ENCODE measurements around the gene PNPLA1.

The PNPLA1 gene

GRCh38 chr6:36318690-36319435 is 49.0 kb downstream of the PNPLA1 start:
- DNase-seq, result no peak

- no peak for DNase-seq
These were observed 49.5 kb downstream of the PNPLA1 start for GRCh38 chr6:36319436-36319762.

- DNase-seq, result no peak
These were observed 50.0 kb downstream of the PNPLA1 start for GRCh38 chr6:36319821-36320220.

GRCh38 chr6:36320475-36320874 is 50.6 kb downstream of the PNPLA1 start:
- DNase-seq, result no peak

GRCh38 chr6:36322591-36322990 is 52.7 kb downstream of the PNPLA1 start:
- no peak for DNase-seq

DNA sequence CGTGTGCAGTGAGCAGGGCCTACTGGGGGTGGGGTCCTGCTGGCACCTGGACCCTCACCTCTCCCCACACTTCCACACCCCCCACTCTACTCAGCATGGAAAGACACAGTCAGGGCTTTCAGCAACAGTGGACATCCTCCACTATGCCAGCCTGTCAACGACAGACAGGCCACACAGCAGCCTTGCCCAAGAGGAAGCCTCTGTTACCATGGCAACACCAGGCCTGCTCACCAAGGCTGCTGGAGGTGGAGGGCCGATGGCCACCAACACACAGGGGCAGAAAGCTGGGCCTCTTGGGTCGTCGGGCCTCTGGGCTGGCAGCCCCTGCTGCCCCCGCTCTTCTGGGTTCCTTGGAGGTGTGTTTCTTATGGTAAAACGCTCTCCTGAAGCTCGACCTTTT is 53.2 kb downstream of the PNPLA1 start:
- no peak for DNase-seq

DNA sequence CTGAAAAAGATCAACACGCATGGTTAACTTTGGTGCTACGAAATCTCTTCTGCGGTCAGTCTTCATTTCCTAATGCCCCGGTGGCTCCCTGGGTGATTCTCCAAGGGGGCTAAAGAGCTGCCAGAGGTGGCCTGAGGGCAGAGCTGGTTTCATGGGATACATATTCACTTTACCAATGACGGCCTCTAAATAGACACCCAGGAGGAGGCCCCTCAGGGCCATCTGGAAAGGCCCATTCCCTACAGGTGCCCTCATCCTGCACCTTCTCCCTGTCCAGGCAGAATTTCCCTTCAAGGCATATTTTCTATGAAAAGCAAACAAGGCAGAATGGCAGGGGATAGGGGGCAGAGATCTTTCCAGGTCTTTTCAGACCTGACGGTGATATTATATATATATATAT is 54.3 kb downstream of the PNPLA1 start:
- no peak for DNase-seq

DNA sequence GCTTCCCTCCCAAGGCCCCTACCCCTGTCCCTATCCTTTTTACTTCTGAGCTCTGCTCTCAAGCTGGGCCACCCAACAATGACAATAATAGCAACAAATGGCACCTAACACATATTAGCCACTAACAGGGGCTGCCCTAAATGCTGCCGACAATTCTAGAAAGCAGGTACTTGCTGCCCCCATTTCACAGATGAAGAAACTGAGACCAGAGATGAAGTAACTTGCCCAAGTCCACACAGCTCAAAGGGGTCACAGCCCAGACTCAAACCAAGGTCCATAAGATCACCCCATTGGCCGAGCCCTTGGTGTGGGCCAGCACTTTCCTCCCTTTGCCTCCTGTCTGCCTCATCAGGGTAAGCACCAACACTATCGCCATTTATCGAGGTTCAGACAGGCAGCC is 54.9 kb downstream of the PNPLA1 start:
- DNase-seq, result no peak

GRCh38 chr6:36326356-36326995 is 56.6 kb downstream of the PNPLA1 start:
- DNase-seq, result no peak

DNA sequence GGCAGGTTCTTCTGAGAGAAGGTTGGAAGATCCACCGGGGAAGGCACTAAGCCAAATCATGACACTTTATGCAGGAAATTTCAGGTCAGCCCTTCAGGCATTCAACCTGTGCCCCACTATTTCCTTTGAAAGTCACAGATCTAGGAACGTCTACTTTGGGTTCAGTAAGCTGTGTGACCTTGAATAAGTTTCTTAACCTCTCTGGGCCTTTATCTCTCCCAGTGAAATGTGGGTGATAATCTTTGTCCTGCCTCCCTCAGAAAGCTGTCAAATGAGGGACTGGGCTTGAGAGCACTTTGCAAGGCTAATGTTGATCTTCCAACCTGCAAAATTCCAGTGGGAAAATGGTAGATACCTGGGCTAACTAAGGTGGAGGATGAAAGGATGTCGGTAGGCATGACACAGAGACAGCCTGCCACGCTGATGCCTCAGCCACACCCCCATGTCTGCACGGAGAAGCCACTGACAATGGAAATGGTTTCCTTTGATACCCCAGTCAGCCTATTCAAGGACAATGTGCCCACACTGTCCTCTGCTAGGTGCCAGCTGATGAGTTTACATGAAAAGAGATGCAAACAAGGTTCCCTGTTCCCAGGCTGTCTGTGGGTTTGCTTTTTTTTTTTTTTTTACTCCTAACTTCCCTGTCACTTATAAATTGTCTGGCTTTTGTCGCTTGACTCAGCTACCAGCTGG is 57.5 kb downstream of the PNPLA1 start:
- no peak for DNase-seq

- no peak for DNase-seq
These were observed 58.0 kb downstream of the PNPLA1 start for GRCh38 chr6:36327919-36328236.

DNA sequence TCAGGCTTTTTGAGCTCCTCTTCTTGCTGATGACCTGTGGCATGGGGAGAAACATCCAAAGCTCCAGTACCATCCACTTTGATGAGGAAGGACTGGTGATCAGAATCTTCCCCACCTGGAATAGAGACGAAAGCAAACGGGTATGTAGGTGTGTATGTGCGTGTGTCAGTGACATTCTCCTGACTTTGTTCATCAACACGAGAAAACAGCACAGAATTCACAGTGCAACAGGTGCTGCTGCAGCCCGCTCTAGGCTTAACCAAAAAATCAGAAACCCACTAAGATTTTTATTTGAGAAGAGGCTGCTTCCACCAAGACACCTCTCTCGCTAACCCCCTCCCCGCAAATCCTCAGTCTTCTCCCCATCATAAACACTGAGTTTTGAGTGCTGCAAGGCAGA is 58.7 kb downstream of the PNPLA1 start:
- DNase-seq, result no peak

- no peak for DNase-seq
These were observed 60.0 kb downstream of the PNPLA1 start for GRCh38 chr6:36329798-36330291.

DNA sequence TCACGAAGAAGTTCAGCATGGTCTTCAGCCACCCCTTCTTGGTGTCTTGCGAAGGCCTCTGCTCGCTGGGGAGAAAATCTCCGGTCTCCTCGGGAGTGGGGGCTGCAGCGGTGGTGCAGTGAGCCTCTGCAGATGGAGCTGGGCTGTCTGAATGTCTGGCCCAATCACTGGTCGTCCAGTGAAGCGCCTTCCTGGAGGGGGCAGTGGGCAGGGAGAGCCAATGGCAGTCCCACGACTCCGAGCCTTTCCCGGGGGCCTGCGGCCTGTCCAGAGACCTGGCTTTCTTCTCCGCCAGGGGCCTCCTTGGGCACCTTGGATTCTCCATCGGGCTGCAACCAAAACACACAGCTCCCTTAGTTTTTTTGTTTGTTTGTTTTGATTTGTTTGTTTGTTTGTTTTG is 60.5 kb downstream of the PNPLA1 start:
- DNase-seq, result no peak

GRCh38 chr6:36331381-36331780 is 61.5 kb downstream of the PNPLA1 start:
- no peak for DNase-seq

DNA sequence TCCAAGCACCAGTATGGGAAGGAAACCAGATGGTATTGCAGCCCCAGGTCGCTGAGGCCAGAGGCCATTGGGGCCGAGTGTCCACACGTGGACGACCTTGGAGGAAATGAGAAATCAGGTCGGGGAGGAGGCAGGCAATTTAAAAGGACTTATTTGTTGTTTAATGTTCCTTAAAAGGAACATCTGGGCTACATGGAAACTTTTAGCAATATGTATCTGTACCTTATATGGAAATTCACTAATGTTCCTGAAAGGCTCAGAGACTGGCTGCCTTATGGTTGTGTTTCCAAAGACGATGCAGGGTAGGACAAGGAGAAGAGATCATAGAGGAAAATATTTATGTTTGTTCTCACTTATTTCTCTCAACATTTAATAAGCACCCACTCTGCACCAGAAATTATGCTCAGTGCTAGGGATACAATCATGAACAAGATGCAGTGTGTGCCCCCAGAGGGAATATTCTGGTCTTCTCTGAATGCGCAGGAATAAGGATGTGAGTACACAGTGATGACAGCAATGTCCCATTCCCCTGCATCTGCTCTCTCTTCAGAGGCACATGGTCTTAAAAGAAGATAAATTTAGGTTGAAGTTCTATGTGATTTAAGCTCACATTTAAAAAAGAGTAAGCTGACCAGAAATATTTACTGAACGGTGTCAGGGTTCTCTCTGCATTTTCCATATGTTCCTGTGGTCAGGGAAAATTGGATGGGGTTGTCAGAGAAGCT is 63.5 kb downstream of the PNPLA1 start:
- DNase-seq, result no peak

DNA sequence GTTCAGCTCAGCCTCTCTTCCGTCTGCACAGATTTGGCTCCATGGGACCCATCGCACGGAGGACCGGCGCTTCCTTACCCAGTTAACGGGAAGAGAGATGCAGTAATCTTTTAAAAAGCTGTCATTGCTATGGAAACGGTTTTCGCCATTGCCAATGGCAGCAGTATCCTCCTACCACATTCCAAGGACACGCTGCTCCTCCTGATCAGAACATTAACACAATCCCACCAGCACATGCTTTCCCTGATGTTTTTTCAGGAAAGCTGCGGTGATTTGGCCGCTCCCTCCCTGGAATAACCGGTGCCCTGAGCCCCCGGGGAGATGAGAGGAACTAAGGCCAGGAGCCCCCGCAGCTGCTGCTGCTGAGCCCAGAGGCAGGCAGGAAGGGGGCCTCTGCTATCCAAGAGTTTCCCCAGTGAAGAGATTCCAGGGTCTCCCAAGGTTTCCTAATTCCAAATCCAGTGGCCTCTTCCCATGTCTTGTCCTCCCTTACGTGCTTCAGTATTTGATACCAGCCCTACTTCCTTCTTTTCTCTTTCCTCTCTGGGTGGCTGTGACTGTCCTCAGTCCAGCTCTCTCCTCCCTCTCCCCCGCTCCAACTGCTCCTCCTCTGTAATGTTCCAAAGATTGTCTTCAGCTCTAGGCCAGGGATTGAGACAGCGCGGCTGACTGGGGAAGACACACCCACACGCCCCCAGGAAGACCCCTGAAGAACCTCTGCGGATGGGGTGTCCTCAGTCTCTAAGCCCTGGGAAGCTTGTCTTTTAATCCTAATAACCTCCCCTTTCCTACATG is 64.3 kb downstream of the PNPLA1 start:
- no peak for DNase-seq

DNA sequence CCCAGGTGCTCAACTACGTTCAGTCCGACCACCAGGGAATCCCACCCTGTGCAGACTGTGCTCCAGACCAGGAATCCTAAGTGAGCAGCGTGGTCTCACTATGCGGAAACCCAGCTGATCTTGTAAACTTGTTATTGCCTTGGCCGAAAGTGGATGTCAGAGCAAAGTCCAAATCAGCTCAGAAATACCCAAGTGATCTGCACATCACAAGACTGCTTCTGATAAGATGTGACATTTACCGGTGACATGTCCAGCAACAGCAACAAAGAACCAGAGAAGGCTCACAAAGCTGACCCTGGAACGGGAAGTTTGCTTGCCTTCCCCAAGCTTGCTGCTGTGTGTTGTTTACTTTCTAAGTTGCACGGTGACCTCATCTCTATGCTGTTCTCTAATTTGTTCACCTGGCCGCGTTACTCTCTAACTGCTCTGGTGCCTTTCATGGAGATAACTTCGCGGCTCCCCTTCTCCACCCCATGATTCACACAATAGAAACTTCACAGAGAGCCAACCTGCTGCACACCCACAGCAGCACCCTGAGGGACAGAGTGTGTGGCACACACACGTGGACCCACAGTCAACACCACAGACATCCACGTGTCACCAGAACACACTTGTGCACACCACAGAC is 65.1 kb downstream of the PNPLA1 start:
- DNase-seq, result no peak

GRCh38 chr6:36335465-36336207 is 65.8 kb downstream of the PNPLA1 start:
- no peak for DNase-seq

DNA sequence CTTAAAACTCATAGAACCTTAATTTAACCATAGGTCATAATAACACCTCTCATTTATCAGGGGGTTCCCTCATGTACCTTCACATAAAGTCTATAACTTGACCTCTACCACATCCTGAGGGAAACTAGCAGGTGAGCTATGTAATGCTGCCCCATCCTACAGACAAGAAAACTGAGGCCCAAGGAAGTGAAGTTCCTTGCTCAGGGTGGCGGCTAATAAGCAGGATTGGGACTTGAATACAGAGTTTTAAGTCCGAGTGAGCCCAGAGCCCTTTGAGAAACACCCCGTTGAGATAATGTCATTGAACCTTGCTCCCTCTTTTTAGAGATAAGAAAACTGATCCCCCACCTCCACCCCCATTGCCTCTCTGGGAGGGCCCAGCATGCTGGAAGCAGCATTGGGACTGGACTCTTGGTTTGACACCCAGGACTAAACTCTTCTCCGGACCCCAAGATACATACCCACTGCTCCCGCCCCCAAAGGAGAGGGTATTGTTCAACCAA is 66.4 kb downstream of the PNPLA1 start:
- no peak for DNase-seq

- DNase-seq, result no peak
These were observed 67.0 kb downstream of the PNPLA1 start, which contains the start of gene BNIP5 for GRCh38 chr6:36336779-36337241. Gene BNIP5, minus strand, starts transcription at chr6:36336888. Its CDS starts 6,198 bp downstream, at chr6:36330690.

All from SW 1271 (cell line).